GM12878 (cell line): ENCODE data around the gene GRIN2A. TPM values are rescaled to one million over a fixed set of nuclear protein-coding genes. Genes with fewer than 3 reads are reported as not detected.

ENCODE experiments used
- ATAC-seq: fragments of 200-7000 bp; cut with Tn5 transposase; 3 replicates; pipeline ENCODE4 v1.9.1; 2020; ENCODE audit warnings: mild to moderate bottlenecking, moderate library complexity
- BruUV-seq: library from RNA; stranded (reverse); fragments of 400-500 nt; replicated peaks from 2 replicates; lab custom pipeline; 2021; lab: Mats Ljungman, UMichigan
- CTCF ChIA-PET: fragments of 300-600 bp; sonication (Branson Sonifier 250); formaldehyde crosslinking; extraction: SDS; loops from one replicate; lab custom pipeline; 2021; ENCODE audit warnings: inconsistent platforms; lab: Yijun Ruan, JAX
- POLR2A ChIA-PET: fragments of 350-600 bp; formaldehyde crosslinking; extraction: SDS; loops from one replicate; lab custom pipeline; 2021; ENCODE audit warnings: inconsistent platforms; lab: Charles Lee
- RAD21 ChIA-PET: fragments of 300-600 bp; sonication (Branson Sonifier 250); formaldehyde crosslinking; loops from one replicate; lab custom pipeline; 2023; ENCODE audit warnings: antibody characterized with exemption; ENCODE audit not compliant: unreplicated experiment; lab: Charles Lee
- SMC1A ChIA-PET: fragments of 300-600 bp; sonication (Branson Sonifier 250); formaldehyde crosslinking; loops from one replicate; lab custom pipeline; 2023; ENCODE audit not compliant: unreplicated experiment, uncharacterized antibody; lab: Charles Lee
- DNase-seq: peaks from one replicate; pipeline ENCODE4 v3.0.0-alpha.2; 2011; ENCODE audit warnings: low read depth, low spot score
- FAIRE-seq: peaks from 3 replicates; lab custom pipeline; 2011; peaks lifted over from hg19 to GRCh38; lab: Jason Lieb, UNC
- H2AFZ ChIP-seq: 2 replicates; pipeline ENCODE4 v1.6.0; 2011; ENCODE audit warnings: low read depth, low read length, control low read depth; ENCODE audit not compliant: control insufficient read depth
- H3K27ac ChIP-seq: 2 replicates; pipeline ENCODE4 v1.5.1; 2011; ENCODE audit warnings: control low read depth; ENCODE audit not compliant: control insufficient read depth, insufficient read depth
- H3K27me3 ChIP-seq, 2 experiments: replicated peaks in 1 of 2; 2 replicates each; pipeline versions ENCODE4 v1.6.0 to v1.6.1; 2011; ENCODE audit warnings: low read length in 1 of 2; ENCODE audit not compliant: control insufficient read depth in 2 of 2, insufficient read depth in 2 of 2
- H3K36me3 ChIP-seq, 2 experiments: 2 replicates each; pipeline ENCODE4 v1.5.1; 2011; ENCODE audit warnings: low read length in 1 of 2; ENCODE audit not compliant: control insufficient read depth in 2 of 2, insufficient read depth in 2 of 2
- H3K4me1 ChIP-seq: 2 replicates; pipeline ENCODE4 v1.6.1; 2011; ENCODE audit warnings: mild to moderate bottlenecking, low read length, moderate library complexity, mixed read lengths; ENCODE audit not compliant: control insufficient read depth, insufficient read depth
- H3K4me2 ChIP-seq: 2 replicates; pipeline ENCODE4 v1.6.0; 2011; ENCODE audit warnings: control low read depth; ENCODE audit not compliant: control insufficient read depth, insufficient read depth
- H3K4me3 ChIP-seq: fragments of 200-600 bp; sonication (generic); 2 replicates; pipeline ENCODE4 v1.5.1; 2016
- H3K79me2 ChIP-seq: 2 replicates; pipeline ENCODE4 v1.6.0; 2011; ENCODE audit warnings: low read length; ENCODE audit not compliant: control insufficient read depth, insufficient read depth
- H3K9ac ChIP-seq: 2 replicates; pipeline ENCODE4 v1.8.0; 2011; ENCODE audit warnings: low read length, control low read depth, mixed read lengths; ENCODE audit not compliant: control insufficient read depth, insufficient read depth
- H3K9me3 ChIP-seq: replicated peaks from 3 replicates; pipeline ENCODE4 v1.5.1; 2011; ENCODE audit warnings: mild to moderate bottlenecking, low read length; ENCODE audit not compliant: control insufficient read depth, insufficient read depth
- H4K20me1 ChIP-seq: 2 replicates; pipeline ENCODE4 v1.6.0; 2011; ENCODE audit not compliant: control insufficient read depth, insufficient read depth
- ATF3 ChIP-seq: IDR thresholded peaks from 2 replicates; pipeline ENCODE4 v1.6.1; 2011; ENCODE audit warnings: low read depth, mild to moderate bottlenecking, low read length, moderate library complexity, borderline replicate concordance; ENCODE audit errors: extremely low read depth
- ETV6 ChIP-seq, 2 experiments: fragments of 450-650 bp in 1 of 2; IDR thresholded peaks in 1 of 2; conservative IDR thresholded peaks in 1 of 2; 2 replicates each; pipeline ENCODE4 v1.6.1; 2014; ENCODE audit warnings: antibody characterized with exemption in 1 of 2, borderline replicate concordance in 1 of 2, low read depth in 1 of 2, mild to moderate bottlenecking in 1 of 2, moderate library complexity in 1 of 2
- NFIC ChIP-seq: IDR thresholded peaks from 2 replicates; pipeline ENCODE4 v1.6.1; 2012; ENCODE audit warnings: low read depth, mild to moderate bottlenecking, inconsistent platforms, low read length, moderate library complexity
- NR2F1 ChIP-seq: fragments of 450-650 bp; conservative IDR thresholded peaks from 2 replicates; pipeline ENCODE4 v1.6.1; 2017; ENCODE audit warnings: mild to moderate bottlenecking
- RAD51 ChIP-seq: fragments of 450-650 bp; IDR thresholded peaks from 2 replicates; pipeline ENCODE4 v1.6.1; 2016; ENCODE audit warnings: moderate library complexity, mild to moderate bottlenecking, inconsistent platforms
- RBBP5 ChIP-seq: fragments of 200-600 bp; sonication (generic); conservative IDR thresholded peaks from 2 replicates; pipeline ENCODE4 v1.6.1; 2016
- SPI1 ChIP-seq: IDR thresholded peaks from 2 replicates; pipeline ENCODE4 v1.6.1; 2011; ENCODE audit warnings: low read depth, mild to moderate bottlenecking, low read length, moderate library complexity, borderline replicate concordance; ENCODE audit not compliant: insufficient read depth
- WRNIP1 ChIP-seq: IDR thresholded peaks from 2 replicates; pipeline ENCODE4 v1.6.1; 2011; ENCODE audit warnings: low read depth, low read length, improper control_type of control experiment, borderline replicate concordance
- WGBS: methylation state at CpG from one replicate; pipeline ENCODE4 v1.1.6; 2016; ENCODE audit warnings: low lambda C conversion rate; ENCODE audit not compliant: insufficient replicate concordance, insufficient coverage; ENCODE audit errors: missing lambda C conversion rate; 5-methylcytosine and 5-hydroxymethylcytosine counted together
- in situ Hi-C: fragments of 300-500 bp; cut with MboI; formaldehyde crosslinking; loops from 9 replicates; pipeline ENCODE4 v1.14.3; 2018; ENCODE audit warnings: mixed read lengths
- intact Hi-C: fragments of 100-400 bp; cut with micrococcal nuclease; formaldehyde crosslinking; loops from one replicate; pipeline ENCODE4 v1.14.2; 2022; ENCODE audit not compliant: unreplicated experiment
- polyA plus RNA-seq, 11 experiments: library from polyadenylated mRNA; depleted of rRNA in 4 of 11; unstranded in 6 of 11; stranded (reverse) in 5 of 11; fragments of >200 nt; fragmentation: Nextera tagmentation in 4 of 11; fragmentation: Illumina TruSeq in 1 of 11; extraction: Ambion mirVana in 4 of 11; extraction: Trizol in 1 of 11; gene quantifications; 1 replicate in 1 of 11; 2 replicates in 10 of 11; pipeline versions ENCODE4 v1.2.1 to v1.2.3, GENCODE V29; 2011 to 2016; ENCODE audit warnings: inconsistent platforms in 2 of 11, missing spikeins in 2 of 11, low read depth in 1 of 11
- total RNA-seq, 4 experiments: library from RNA; depleted of rRNA in 3 of 4; stranded (reverse); fragments of >200 nt in 3 of 4; fragmentation: Illumina TruSeq in 1 of 4; extraction: Trizol in 1 of 4; gene quantifications; 2 replicates each; pipeline versions ENCODE4 v1.2.1 to v1.2.3, GENCODE V29; 2013 to 2021

Gene GRIN2A
- total and polyA plus RNA-seq, 10 of the 15 experiments (the other 5 are each of a cell fraction or from before 2014, with no cell fraction given), result 2.4 to 13.3 (median 7.3) TPM

DNA sequence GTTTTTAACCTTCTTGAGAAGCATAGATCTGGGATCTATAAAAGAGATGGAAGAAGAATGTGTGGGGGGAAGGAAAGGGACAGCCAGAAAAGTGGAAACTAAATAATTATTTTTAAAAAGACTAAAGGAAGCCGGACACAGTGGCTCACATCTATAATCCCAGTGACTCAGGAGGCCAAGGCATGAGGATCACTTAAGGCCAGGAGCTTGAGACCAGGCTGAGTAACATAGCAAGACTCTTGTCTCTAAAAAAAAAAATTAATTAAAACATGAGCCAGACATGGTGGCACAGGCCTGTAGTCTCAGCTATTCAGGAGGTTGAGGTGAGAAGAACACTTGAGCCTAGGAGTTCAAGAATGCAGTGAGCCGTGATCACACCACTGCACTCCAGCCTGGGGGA lies 335.1 kb downstream of the GRIN2A start:
- no peak for DNase-seq
- peaks cover 23% of the 10 kb centered on the region for H3K4me1 ChIP-seq
- 66% methylated on average over 2 of the region's 2 CpGs for WGBS
- SMC1A ChIA-PET, result interaction anchor here (0.9 to 2.1 kb wide), 8 partner anchors 8 to 181 kb away, joined by 3 to 7 read pairs (median 4); no protein-coding TSS in a partner anchor
- H3K79me2 ChIP-seq, result no peaks in the 10 kb centered on the region
- intact Hi-C loops, result no loop called here
- H3K4me2 ChIP-seq, result no peak overlapping the region
- TF ChIP-seq ETV6 (conservative IDR thresholded peaks at IDR 0.05 in 1 of 2, IDR thresholded peaks at IDR 0.05 in 1 of 2; ENCODE audit: borderline replicate concordance in 1 of 2, low read depth in 1 of 2) (no peak), NR2F1 (no peak), RAD51 (no peak), NFIC (no peak), ATF3 (no peak), SPI1 (no peak), RBBP5 (no peak), WRNIP1 (no peak)
- TF ChIP-seq, all 136 proteins: peak for 0
- H3K4me3 ChIP-seq, result no peak overlapping the region
- H3K27me3 ChIP-seq, result no peaks in the 10 kb centered on the region
- no peaks in the 10 kb centered on the region for H3K36me3 ChIP-seq
- H4K20me1 ChIP-seq, result no peaks in the 10 kb centered on the region
- no peak for FAIRE-seq
- H2AFZ ChIP-seq, result peak overlapping the region; percentile 46
- POLR2A ChIA-PET, result interaction anchor here (0.7 kb wide), 1 partner anchor 62 kb away, joined by 4 read pairs; no protein-coding TSS in a partner anchor
- in situ Hi-C loops, result no loop called here
- ATAC-seq, result no peak
- no peaks in the 10 kb centered on the region for H3K9me3 ChIP-seq
- RAD21 ChIA-PET, result interaction anchor here (0.9 to 1.4 kb wide), 3 partner anchors 50 to 109 kb away, joined by 3 to 4 read pairs (median 3); no protein-coding TSS in a partner anchor
- H3K9ac ChIP-seq, result no peak overlapping the region
- BruUV-seq, result no TSS peak
- peak overlapping the region; percentile 31; the same call in 1 of the 2 replicates for H3K27ac ChIP-seq
- CTCF ChIA-PET, result interaction anchor here (0.9 to 1.1 kb wide), 4 partner anchors 8 to 199 kb away, joined by 3 read pairs; no protein-coding TSS in a partner anchor
